ENCODE measurements around the gene BARX1. TPM values are rescaled to one million over a fixed set of nuclear protein-coding genes. Genes with fewer than 3 reads are reported as not detected.
"Not testable (repeated sequence)": the region's sequence is repeated elsewhere in the genome, so short reads cannot be mapped to it uniquely, and the experiment has no call there.

BARX1 gene
- polyA plus RNA-seq, 10 donors: 0.11 to 0.18 (median 0.16) TPM; not detected in 6

- no peak for DNase-seq
Observed at GRCh38 chr9:93967020-93967803, 12.1 kb upstream of the BARX1 start.

DNA sequence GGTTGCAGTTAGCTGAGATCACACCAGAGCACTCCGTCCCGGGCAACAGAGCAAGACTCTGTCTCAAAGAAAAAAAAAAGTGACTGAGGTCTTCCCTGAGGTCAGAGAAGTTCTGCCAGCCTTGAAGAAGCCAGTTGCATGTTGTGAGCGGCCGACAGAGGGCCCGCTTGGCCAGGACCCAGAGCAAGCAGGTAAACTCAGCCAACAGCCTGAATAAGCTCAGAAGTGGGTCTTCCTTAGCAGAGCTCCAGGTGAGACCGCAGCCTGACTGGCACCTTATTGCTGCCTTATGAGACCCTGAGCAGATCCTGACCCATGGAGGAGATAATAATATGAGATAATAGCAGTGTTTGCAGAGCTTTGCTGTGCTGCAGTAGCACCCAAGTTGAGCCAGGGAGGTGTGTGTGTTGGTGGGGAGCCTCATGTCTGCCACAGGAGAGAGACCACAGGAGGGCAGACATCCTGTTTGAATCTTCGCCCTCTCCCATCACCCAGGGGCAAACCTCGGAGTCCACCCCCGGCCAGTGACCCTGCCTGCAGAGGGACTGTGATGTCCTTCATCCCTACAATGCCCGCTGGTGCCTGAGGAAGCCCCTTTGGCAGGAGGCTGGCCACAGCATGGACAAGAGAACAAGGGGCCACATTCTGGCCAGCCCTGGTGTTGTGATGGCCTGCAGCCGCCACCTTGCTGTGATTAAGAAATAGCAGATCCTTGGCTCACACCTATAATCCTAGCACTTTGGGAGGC, 10.8 kb upstream of the BARX1 start:
- no peak for DNase-seq

DNA sequence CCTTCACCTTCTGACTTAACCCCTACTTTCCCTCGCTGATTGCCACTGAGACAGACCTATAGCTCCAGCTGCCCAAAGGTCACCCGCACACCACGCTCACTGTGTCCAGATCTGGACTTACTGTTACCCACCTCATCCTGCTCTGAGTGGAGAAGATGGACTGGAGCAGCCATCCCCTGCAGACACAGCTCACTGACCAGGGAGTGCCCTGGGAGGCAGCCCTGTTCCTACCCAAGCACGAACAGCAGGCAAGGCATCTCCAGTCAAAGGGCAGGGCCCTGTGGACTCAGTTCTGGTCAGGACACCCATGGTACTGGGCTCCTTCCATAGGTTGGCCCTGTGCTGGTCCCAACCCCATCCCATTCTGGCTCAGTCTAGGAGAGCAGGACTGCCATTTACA, 9.5 kb upstream of the BARX1 start:
- no peak for DNase-seq

DNA sequence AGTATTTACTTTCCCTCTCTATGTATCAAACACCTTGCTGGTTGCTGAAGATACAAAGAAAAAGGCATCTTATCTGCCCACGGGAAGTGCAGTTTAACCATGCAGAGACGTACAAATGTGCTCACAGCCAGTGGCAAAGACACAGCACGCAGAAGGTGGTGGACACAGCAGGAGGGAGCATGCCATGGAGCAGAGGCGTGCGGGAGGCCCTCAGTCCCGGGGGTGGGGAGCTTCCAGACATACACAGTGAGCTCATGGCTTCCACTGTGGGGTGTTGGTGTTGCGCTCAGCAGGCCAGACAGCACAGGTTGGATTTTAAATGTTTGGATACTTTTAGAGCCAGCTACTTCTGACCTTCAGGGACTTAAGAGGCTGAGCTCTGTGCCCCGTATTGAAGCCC, 8.8 kb upstream of the BARX1 start:
- DNase-seq: no peak

- not testable (repeated sequence) for DNase-seq
Observed at GRCh38 chr9:93963489-93963888, 8.3 kb upstream of the BARX1 start.

DNA sequence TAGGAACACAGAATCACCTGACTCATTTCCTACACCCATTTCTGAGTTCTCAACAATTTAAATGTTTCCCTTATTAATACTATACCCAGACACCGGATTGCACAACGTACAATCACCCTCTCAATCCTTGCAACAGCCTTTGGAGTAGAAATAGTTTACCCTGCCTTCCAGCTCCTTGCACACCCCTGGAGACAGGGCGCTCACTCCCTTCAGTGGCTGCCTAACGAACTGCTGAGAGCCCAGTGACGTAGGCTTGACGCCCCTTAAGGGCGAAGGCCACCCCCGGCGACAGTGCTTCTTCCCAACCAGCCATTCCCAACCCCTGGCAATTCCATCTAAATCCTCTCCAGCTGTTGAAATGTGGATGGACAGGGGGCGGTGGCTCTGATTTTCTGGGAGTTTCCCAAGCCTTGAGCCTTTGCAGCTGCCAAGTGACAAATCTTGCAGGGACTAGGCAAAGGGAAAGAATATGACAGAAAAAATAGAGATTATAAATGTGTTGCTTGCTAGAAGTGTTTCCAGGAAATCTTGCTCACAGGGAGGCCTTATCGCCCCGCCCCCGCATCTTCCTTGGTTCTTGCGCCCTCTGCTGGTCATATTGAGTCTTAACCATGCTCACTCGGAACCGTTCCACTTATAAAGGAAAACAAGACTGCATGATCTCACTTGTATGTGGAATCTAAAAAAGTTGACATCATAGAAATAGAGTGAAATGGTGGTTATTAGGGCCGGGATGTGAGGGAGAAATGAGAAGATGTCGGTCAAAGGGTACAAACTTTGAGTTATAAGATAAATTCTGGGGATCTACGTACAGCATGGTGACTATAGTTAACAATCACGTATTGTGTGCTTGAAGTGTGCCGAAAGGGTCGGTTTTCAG, 7.6 kb upstream of the BARX1 start:
- DNase-seq: peak; percentile 79 to 92 (median 88)

DNA sequence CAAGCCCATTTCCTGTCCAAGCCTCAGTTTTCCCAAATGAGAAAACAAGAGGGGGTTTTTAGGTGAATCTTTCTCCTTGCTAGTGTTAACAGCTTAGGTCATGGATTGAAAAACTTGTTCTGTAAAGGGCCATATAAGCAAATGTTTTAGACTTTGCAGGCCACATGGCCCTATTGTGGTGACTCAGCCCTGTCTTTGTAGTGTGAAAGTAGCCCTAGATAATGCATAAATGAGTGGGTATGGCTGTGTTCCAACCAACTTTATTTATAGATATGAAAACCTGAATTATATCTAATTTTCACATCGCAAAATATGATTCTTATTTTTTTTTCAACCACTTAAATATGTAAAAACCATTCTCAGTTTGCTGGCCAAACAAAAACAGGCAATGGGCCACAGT, 6.9 kb upstream of the BARX1 start:
- DNase-seq: no peak

- DNase-seq: no peak
Observed at GRCh38 chr9:93960971-93961841, 6.1 kb upstream of the BARX1 start.

GRCh38 chr9:93960221-93960970, 5.2 kb upstream of the BARX1 start:
- DNase-seq: no peak

DNA sequence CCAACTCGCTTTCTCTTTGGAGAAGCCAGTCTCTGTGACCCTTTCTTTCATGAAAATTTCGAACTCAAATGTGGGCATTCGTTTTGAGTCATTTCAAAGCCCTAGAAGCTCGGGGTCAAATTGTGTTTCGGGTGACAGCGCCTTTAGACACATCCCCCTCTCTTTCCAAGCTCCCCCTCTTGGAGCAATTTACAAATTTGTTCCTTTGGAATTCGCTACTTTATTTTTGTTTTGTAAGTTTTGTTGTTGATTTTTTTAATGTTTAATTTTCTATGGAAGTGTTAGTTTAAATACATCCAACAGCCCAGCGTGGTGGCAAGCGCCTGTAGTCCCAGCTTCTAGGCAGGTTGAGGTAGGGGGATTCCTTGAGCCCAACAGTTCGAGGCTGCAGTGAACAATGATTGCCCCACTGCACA, 4.6 kb upstream of the BARX1 start:
- DNase-seq: no peak

DNA sequence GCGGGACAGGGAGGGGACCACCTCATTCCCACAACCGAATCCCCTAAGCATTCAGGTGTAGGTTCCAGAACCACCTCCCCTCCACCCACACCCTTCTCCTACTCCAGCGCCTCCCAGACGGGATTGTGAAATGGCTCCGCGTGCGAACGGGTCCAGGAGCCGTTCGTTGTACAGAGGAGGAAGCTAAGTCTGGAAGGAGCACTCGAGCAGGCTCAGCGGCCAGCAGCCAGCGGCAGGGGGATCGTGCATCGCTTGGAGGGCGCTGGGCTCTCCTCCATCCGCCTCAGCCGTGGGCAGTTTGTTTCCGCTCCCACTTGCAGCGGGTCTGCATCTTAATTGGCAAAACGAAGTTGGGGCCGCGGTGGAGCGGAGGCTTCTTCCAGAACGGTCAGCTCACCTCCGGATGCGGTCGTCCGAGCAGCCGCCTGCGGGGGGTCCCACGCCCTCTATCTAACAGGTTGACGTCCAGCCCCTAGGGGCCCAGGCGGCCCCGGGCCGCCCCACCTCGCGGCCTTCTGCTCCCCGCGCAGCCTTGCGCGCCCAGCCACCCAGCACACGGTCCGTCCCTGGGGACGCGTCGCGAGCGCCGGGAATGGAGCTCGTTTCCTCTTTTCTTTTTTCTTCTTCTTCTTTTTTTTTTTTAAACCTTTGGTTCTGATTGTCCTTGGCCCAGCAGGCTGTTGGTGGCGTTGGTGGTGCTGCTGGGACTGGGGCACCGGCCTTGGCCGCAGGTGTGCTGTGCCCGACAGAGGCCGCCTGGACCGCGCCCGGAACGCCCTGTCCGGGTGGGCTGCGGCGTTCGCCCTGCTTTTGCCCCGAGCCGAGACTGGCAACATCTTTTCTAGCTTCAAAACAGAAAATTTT, 3.9 kb upstream of the BARX1 start:
- peak in 1 of 3 donors; percentile 84 for DNase-seq

DNA sequence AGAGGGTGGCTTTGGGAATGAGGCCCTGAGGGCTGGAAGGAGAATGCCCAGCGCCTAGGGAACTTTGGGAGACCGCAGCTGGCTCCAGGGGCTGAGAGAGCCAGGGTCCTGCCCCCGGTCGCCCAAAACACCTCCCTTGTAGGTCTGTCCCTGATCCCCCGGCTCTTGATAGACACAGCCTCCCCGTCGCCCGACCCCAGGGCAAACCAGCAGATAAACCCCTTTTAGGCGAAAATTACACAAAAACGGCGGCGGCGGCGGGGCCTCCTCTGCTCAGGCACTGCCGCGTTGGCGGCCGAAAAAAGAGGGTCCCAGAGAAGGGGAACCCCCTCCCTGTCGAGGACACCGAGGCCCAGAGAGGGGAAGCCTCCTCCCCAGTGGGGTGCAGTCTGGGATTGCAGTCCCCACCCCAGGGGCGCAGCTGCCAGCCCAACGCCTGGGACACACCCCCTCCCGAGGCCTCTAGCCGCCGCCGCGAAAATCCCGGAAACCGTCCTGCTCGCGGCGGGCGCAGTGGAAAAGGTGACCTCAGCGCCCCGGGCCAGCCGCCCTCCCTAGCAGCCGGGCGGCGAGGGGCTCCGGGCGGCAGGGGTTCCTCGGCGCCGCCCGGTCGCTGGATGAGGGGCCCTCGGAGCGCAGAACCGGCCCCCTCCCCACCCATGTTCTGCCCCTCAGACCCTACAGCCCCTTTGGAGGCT, 3.1 kb upstream of the BARX1 start:
- no peak for DNase-seq

- DNase-seq: no peak
Observed at GRCh38 chr9:93955981-93956784, 1.0 kb upstream of the BARX1 start.

GRCh38 chr9:93954434-93955061, 607 bp downstream of the BARX1 start:
- no peak for DNase-seq

DNA sequence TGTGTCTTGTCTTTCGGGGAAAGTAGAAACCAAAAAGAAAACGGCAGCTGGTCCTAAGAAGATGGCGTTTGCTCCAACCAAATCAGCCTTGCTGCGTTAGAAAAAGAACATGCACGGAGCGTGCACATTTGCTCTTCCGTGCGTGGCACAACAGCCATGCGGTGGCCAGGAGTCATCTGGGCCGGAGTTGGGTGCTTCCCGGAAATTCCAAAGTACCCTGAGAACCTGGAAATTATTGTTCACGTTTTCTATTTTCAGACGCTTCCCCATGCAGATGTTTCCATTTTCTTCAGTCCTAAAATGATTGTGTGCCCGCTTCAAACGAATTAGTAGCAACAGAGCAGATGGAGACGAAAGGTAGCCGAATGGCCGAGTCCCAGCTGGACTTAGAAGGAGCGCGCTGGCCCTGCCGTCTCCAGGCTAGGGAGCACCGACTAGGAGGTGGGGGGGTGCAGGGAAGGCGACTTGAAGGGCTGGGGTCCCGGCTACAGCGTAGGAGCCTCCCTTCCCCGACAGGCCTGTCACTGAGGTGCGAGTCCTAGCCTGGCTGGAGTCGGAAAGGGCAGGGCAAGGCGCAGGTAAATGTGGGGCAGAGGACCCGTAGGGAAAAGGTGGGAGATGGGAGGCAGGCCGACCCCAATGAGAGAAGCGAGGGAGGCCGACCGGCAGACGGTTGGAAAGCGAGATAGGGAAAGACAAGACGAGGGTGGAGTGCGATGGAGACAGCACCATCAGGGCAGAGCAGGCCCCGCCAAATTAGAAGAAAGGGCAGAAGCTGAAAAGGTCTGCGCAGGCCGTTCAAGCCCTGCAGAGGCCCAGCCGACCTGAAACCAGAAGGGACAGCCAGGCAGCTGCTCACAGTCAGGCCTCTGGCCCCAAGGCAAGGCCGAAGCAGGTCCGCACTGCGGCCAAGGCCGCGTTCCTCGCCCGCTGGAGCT, 1.4 kb downstream of the BARX1 start:
- no peak for DNase-seq

DNA sequence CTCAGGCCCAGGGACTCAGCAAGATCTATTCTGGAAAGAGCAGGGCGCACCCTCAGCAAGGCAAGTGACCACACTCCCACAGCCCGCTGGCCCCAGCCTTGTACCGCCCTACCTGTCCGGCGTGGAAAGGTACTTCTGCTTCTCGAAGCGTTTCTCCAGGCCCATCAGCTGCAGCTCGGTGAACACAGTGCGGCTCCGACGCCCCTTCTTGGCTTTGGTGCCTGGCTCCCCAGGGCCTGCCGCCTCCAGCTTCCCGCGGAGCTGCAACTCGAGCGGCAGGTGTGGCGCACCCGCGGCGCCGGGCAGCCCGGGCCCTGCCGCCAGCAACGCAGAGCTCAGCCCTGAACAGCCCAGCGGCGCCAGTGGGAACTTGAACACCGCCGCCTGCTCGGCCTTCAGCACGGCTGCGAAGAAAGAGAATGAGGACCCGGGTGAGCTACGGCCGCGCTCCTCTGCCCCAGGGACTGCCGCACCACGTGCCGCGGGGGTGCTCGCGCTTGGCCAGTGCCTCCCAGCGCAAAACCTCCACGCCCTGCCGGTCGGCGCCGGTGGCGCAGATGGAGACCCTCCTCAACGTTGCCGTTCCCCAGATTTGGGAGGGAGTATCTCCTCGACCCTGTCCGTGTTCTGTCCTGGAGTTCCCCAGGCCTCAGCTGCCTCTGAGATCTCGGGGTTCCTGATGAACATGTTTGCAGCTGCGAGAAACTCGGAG, 2.2 kb downstream of the BARX1 start:
- DNase-seq: no peak
